GM21515 (cell line): ENCODE results near the gene ORM2.

Experiments
- ATAC-seq: cut with Tn5 transposase; IDR thresholded peaks from one replicate; pipeline ENCODE4 v1.9.1; 2021; ENCODE audit not compliant: unreplicated experiment

ORM2 gene

GRCh38 chr9:114369216-114370130 lies 39.8 kb downstream of the ORM2 start:
- no peak for ATAC-seq

GRCh38 chr9:114370251-114370967 lies 40.7 kb downstream of the ORM2 start:
- no peak for ATAC-seq

- ATAC-seq: no peak
Observed at GRCh38 chr9:114370968-114371320, 41.3 kb downstream of the ORM2 start.

- no peak for ATAC-seq
Observed at GRCh38 chr9:114371343-114371944, 41.8 kb downstream of the ORM2 start.

- ATAC-seq: no peak
Observed at GRCh38 chr9:114371973-114372917, 42.6 kb downstream of the ORM2 start.

- peak; percentile 89 for ATAC-seq
Observed at GRCh38 chr9:114372921-114373448, 43.3 kb downstream of the ORM2 start.

- ATAC-seq: no peak
Observed at GRCh38 chr9:114373960-114374730, 44.5 kb downstream of the ORM2 start.

GRCh38 chr9:114374936-114375335 lies 45.3 kb downstream of the ORM2 start:
- ATAC-seq: no peak

GRCh38 chr9:114375386-114376175 lies 45.9 kb downstream of the ORM2 start:
- ATAC-seq: no peak

GRCh38 chr9:114376586-114377445 lies 47.1 kb downstream of the ORM2 start:
- no peak for ATAC-seq

GRCh38 chr9:114378016-114378415 lies 48.3 kb downstream of the ORM2 start:
- ATAC-seq: no peak

- ATAC-seq: no peak
Observed at GRCh38 chr9:114378883-114379282, 49.2 kb downstream of the ORM2 start.
